ENCODE results near the gene ANKRD6. TPM values are rescaled to one million over a fixed set of nuclear protein-coding genes. Genes with fewer than 3 reads are reported as not detected.

ANKRD6 gene
- total and polyA plus RNA-seq, 2 donors (not counting 1 experiment from before 2014, with no cell fraction given), result 3.8 to 10.5 TPM

GRCh38 chr6:89400912-89401399 lies 32.0 kb upstream of the ANKRD6 start:
- CTCF ChIA-PET, result interaction anchor here (0.8 to 1.4 kb wide), 3 partner anchors 25 to 29 kb away, joined by 3 read pairs; no protein-coding TSS in a partner anchor
- no peaks in the 10 kb centered on the region for H3K27me3 ChIP-seq (replicated peaks in 1 of 4; ENCODE audit: control extremely low read depth in 1 of 4, control insufficient read depth in 3 of 4, insufficient read depth in 4 of 4, low read length in 3 of 4)
- no peaks in the 10 kb centered on the region for H3K4me1 ChIP-seq (ENCODE audit: control insufficient read depth in 2 of 2, insufficient read depth in 2 of 2, low read length in 2 of 2)
- WGBS (ENCODE audit: insufficient coverage), result 100% methylated on average over 1 of the region's 6 CpGs
- no peak overlapping the region for H3K9ac ChIP-seq (ENCODE audit: low read length)
- DNase-seq (no peak), ATAC-seq (ENCODE audit: low read depth) (no peak)
- no peak overlapping the region for H3K4me3 ChIP-seq (ENCODE audit: control extremely low read depth in 1 of 5, extremely low read depth in 1 of 5, insufficient read depth in 1 of 5, low read depth in 2 of 5, low read length in 4 of 5)
- H3K4me2 ChIP-seq (replicated peaks; ENCODE audit: low read depth, low read length, poor library complexity, severe bottlenecking), result no peak overlapping the region
- POLR2A ChIA-PET, result no interaction called here
- Mint-ChIP-seq H3K4me3 (no peak overlapping the region), H3K27me3 (peaks cover 9% of the 10 kb centered on the region), H3K4me1 (no peaks in the 10 kb centered on the region), H3K27ac (no peak overlapping the region), H3K9me3 (ENCODE audit: insufficient read depth) (no peaks in the 10 kb centered on the region)
- H4K20me1 ChIP-seq (ENCODE audit: control insufficient read depth, insufficient read depth, low read length, poor library complexity, severe bottlenecking), result no peaks in the 10 kb centered on the region
- intact Hi-C loops (cut with micrococcal nuclease), result no loop called here
- H3K27ac ChIP-seq (ENCODE audit: low read length in 2 of 2), result no peak overlapping the region
- no peaks in the 10 kb centered on the region for H3K79me2 ChIP-seq (ENCODE audit: control insufficient read depth, insufficient read depth, low read length)
- no peaks in the 10 kb centered on the region for H3K36me3 ChIP-seq (replicated peaks in 1 of 2; ENCODE audit: control extremely low read depth in 1 of 2, control insufficient read depth in 1 of 2, extremely low read depth in 1 of 2, insufficient read depth in 2 of 2, low read length in 1 of 2)
- no peaks in the 10 kb centered on the region for H3K9me3 ChIP-seq (ENCODE audit: control extremely low read depth in 1 of 3, control insufficient read depth in 2 of 3, insufficient read depth in 1 of 3, low read length in 2 of 3)
- TF ChIP-seq EZH2 (IDR thresholded peaks at IDR 0.05; ENCODE audit: borderline replicate concordance, insufficient read depth, low read depth, low read length, poor library complexity, severe bottlenecking) (no peak), CTCF (IDR thresholded peaks at IDR 0.05) (no peak)
- no peak overlapping the region for H2AFZ ChIP-seq (ENCODE audit: insufficient read depth, low read depth, low read length, poor library complexity, severe bottlenecking)

- Histone ChIP-seq H3K4me2 (replicated peaks; ENCODE audit: low read depth, low read length, poor library complexity, severe bottlenecking) (no peak overlapping the region), H3K9ac (ENCODE audit: low read length) (no peak overlapping the region), H3K79me2 (ENCODE audit: control insufficient read depth, insufficient read depth, low read length) (no peaks in the 10 kb centered on the region), H3K4me1 (ENCODE audit: control insufficient read depth in 2 of 2, insufficient read depth in 2 of 2, low read length in 2 of 2) (no peaks in the 10 kb centered on the region), H3K36me3 (replicated peaks in 1 of 2; ENCODE audit: control extremely low read depth in 1 of 2, control insufficient read depth in 1 of 2, extremely low read depth in 1 of 2, insufficient read depth in 2 of 2, low read length in 1 of 2) (no peaks in the 10 kb centered on the region), H3K4me3 (ENCODE audit: control extremely low read depth in 1 of 5, extremely low read depth in 1 of 5, insufficient read depth in 1 of 5, low read depth in 2 of 5, low read length in 4 of 5) (no peak overlapping the region), H2AFZ (ENCODE audit: insufficient read depth, low read depth, low read length, poor library complexity, severe bottlenecking) (no peak overlapping the region), H3K27ac (ENCODE audit: low read length in 2 of 2) (no peak overlapping the region), H3K9me3 (ENCODE audit: control extremely low read depth in 1 of 3, control insufficient read depth in 2 of 3, insufficient read depth in 1 of 3, low read length in 2 of 3) (no peaks in the 10 kb centered on the region), H3K27me3 (replicated peaks in 1 of 4; ENCODE audit: control extremely low read depth in 1 of 4, control insufficient read depth in 3 of 4, insufficient read depth in 4 of 4, low read length in 3 of 4) (no peaks in the 10 kb centered on the region), H4K20me1 (ENCODE audit: control insufficient read depth, insufficient read depth, low read length, poor library complexity, severe bottlenecking) (no peaks in the 10 kb centered on the region)
- H3K9me3 Mint-ChIP-seq (ENCODE audit: insufficient read depth), result no peaks in the 10 kb centered on the region
- intact Hi-C loops (cut with micrococcal nuclease), result no loop called here
- ChIA-PET CTCF (no interaction called here), POLR2A (no interaction called here)
- no peak for TF ChIP-seq EZH2 (IDR thresholded peaks at IDR 0.05; ENCODE audit: borderline replicate concordance, insufficient read depth, low read depth, low read length, poor library complexity, severe bottlenecking)
- TF ChIP-seq CTCF (IDR thresholded peaks at IDR 0.05), result no peak
- no peak overlapping the region for H3K4me3 Mint-ChIP-seq
- peaks cover 9% of the 10 kb centered on the region for H3K27me3 Mint-ChIP-seq
- ATAC-seq (ENCODE audit: low read depth) (no peak), DNase-seq (no peak)
- no peak overlapping the region for H3K27ac Mint-ChIP-seq
- no peaks in the 10 kb centered on the region for H3K4me1 Mint-ChIP-seq
- WGBS (ENCODE audit: insufficient coverage), result 89% methylated on average over 6 of the region's 6 CpGs
Measured at GRCh38 chr6:89402776-89403175, 30.2 kb upstream of the ANKRD6 start.

Data from B cell (primary cell).